B cell (primary cell): ENCODE results near the gene CFAP100.

ENCODE experiments used
- EZH2 ChIP-seq: IDR thresholded peaks from 2 replicates; pipeline ENCODE4 v1.6.1; 2012; ENCODE audit warnings: borderline replicate concordance, low read depth, mild to moderate bottlenecking, moderate library complexity, low read length; ENCODE audit not compliant: insufficient read depth, poor library complexity, severe bottlenecking
- TF ChIP-seq, protein P1 (sequence below): fragments of 200-600 bp; IDR thresholded peaks from one replicate; pipeline ENCODE4 v1.8.0; 2022; ENCODE audit warnings: antibody characterized with exemption, mild to moderate bottlenecking

DNA sequence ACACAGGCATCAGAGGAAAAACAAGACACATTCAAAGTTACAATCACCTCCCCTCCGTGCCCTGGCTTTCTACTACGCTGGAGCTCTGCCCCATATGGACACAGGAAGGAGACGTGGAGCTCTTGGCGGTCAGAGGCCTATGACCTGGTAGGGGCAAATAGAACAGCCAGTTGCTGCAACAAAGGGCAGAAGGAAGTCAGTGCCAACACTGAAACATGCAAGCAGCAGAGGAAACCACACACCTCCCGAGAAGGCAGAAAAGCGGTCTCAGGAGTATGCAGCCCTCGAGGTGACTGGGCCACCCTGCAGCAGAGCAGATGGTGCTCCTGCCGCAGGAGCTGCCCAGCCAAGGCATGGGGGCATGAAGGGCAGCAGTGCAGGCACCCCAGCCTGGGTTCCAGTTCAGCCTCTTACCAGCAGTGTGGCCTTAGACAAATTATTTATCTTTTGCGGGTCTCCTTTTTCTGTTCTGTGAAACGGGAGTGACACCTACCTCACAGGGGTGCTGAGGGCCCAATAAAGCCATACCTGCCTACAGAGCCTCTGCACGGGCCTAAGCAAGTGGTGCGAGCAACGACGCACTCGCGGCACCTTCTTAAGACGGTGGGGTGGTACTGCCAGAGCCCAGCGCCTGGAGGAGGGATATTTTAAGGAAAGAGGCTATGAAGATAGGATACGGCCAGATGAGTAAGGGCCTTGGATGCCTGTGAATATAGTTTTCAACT, 72.3 kb downstream of the CFAP100 start:
- TF ChIP-seq, protein P1, sequence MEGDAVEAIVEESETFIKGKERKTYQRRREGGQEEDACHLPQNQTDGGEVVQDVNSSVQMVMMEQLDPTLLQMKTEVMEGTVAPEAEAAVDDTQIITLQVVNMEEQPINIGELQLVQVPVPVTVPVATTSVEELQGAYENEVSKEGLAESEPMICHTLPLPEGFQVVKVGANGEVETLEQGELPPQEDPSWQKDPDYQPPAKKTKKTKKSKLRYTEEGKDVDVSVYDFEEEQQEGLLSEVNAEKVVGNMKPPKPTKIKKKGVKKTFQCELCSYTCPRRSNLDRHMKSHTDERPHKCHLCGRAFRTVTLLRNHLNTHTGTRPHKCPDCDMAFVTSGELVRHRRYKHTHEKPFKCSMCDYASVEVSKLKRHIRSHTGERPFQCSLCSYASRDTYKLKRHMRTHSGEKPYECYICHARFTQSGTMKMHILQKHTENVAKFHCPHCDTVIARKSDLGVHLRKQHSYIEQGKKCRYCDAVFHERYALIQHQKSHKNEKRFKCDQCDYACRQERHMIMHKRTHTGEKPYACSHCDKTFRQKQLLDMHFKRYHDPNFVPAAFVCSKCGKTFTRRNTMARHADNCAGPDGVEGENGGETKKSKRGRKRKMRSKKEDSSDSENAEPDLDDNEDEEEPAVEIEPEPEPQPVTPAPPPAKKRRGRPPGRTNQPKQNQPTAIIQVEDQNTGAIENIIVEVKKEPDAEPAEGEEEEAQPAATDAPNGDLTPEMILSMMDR, result no peak
- TF ChIP-seq EZH2, result no peak
